Activated B cell treated with CpG ODN at 0.5 μM for 24 hours (primary cell): ENCODE measurements around the gene MOB3A. TPM values are rescaled to one million over a fixed set of nuclear protein-coding genes. Genes with fewer than 3 reads are reported as not detected.

ENCODE experiments used
- ATAC-seq: fragments of 200-7000 bp; cut with Tn5 transposase; one replicate; pipeline ENCODE4 v1.10.0; 2021; ENCODE audit warnings: low read depth, mild to moderate bottlenecking, moderate library complexity
- CTCF ChIA-PET: fragments of 350-600 bp; sonication (Branson Sonifier 250); formaldehyde crosslinking; loops from one replicate; lab custom pipeline; 2021; ENCODE audit warnings: antibody characterized with exemption; lab: Charles Lee
- POLR2A ChIA-PET: fragments of 350-600 bp; sonication (Branson Sonifier 250); formaldehyde crosslinking; loops from one replicate; lab custom pipeline; 2021; ENCODE audit warnings: antibody characterized with exemption; lab: Charles Lee
- DNase-seq: peaks from one replicate; pipeline ENCODE4 v3.0.0; 2022
- H3K27ac Mint-ChIP-seq: one replicate; pipeline ENCODE4 v1.8.0; 2020; ENCODE audit warnings: mixed read lengths
- H3K27me3 Mint-ChIP-seq: one replicate; pipeline ENCODE4 v1.8.0; 2021; ENCODE audit warnings: mixed read lengths
- H3K36me3 Mint-ChIP-seq: one replicate; pipeline ENCODE4 v1.8.0; 2021; ENCODE audit warnings: low read depth, mixed read lengths
- H3K4me1 Mint-ChIP-seq: one replicate; pipeline ENCODE4 v1.8.0; 2021; ENCODE audit warnings: mixed read lengths
- H3K4me3 Mint-ChIP-seq: one replicate; pipeline ENCODE4 v1.8.0; 2020; ENCODE audit warnings: mild to moderate bottlenecking, mixed read lengths
- H3K9me3 Mint-ChIP-seq: one replicate; pipeline ENCODE4 v1.8.0; 2020; ENCODE audit warnings: mixed read lengths
- intact Hi-C: fragments of 100-400 bp; cut with micrococcal nuclease; formaldehyde crosslinking; loops from one replicate; pipeline ENCODE4 v1.15.1; 2024
- total RNA-seq: library from RNA; stranded (reverse); gene quantifications from 2 replicates; pipeline ENCODE4 v1.2.3, GENCODE V29; 2022
- TF ChIP-seq, protein P1 (sequence below): fragments of 200-600 bp; IDR thresholded peaks from one replicate; pipeline ENCODE4 v1.8.0; 2022; ENCODE audit warnings: antibody characterized with exemption, mild to moderate bottlenecking

The MOB3A gene
- total RNA-seq, 1 donor from 2014 or later = 189 TPM

DNA sequence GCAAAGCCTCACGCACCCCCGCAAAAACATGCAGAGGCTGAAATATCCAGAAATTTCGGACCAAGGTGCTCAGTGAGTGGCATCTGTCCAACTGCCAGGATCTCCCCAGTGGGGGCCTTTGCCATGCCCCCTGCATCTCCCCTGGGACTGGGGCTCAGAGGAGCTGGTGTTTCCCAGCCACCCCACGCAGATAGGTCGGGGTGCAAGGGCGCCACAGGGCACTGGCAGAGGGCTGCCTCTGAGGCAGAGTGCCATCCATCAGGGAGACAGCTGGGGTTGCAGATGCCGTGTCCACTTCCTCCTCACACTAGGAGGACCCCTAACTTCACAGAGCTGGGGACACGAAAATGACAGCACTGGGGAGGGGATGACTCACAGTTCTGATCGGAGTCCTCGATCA, 26.9 kb upstream of the MOB3A start:
- no peak overlapping the region for H3K4me3 Mint-ChIP-seq
- H3K36me3 Mint-ChIP-seq = peaks cover 83% of the 10 kb centered on the region
- no peaks in the 10 kb centered on the region for H3K9me3 Mint-ChIP-seq
- H3K27ac Mint-ChIP-seq = no peak overlapping the region
- DNase-seq (no peak), ATAC-seq (no peak)
- TF ChIP-seq, protein P1, sequence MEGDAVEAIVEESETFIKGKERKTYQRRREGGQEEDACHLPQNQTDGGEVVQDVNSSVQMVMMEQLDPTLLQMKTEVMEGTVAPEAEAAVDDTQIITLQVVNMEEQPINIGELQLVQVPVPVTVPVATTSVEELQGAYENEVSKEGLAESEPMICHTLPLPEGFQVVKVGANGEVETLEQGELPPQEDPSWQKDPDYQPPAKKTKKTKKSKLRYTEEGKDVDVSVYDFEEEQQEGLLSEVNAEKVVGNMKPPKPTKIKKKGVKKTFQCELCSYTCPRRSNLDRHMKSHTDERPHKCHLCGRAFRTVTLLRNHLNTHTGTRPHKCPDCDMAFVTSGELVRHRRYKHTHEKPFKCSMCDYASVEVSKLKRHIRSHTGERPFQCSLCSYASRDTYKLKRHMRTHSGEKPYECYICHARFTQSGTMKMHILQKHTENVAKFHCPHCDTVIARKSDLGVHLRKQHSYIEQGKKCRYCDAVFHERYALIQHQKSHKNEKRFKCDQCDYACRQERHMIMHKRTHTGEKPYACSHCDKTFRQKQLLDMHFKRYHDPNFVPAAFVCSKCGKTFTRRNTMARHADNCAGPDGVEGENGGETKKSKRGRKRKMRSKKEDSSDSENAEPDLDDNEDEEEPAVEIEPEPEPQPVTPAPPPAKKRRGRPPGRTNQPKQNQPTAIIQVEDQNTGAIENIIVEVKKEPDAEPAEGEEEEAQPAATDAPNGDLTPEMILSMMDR = no peak
- H3K4me1 Mint-ChIP-seq = no peaks in the 10 kb centered on the region
- intact Hi-C loops = no loop called here
- ChIA-PET CTCF (no interaction called here), POLR2A (no interaction called here)
- H3K27me3 Mint-ChIP-seq = no peaks in the 10 kb centered on the region

DNA sequence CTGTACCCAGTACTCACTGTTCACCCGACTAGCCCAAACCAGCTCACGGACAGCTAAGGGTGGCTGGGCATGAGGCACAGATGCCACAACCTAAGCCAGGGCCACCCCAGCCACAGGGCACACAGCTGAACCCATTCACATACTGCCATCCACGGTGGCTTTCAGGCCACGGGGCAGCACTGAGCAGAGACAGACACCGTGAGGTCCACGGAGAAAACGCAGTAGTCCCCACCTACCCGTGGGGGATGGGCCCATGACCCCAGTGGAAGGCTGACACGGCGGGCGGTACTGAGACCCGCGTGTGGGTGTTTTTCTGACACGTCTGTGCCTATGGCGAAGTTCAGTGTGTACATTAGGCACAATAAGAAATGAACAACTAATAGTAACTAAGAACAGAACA, 26.1 kb upstream of the MOB3A start:
- H3K27ac Mint-ChIP-seq = no peak overlapping the region
- ChIA-PET POLR2A (no interaction called here), CTCF (no interaction called here)
- ATAC-seq (no peak), DNase-seq (no peak)
- H3K36me3 Mint-ChIP-seq = peaks cover 82% of the 10 kb centered on the region
- TF ChIP-seq, protein P1 = no peak
- H3K4me3 Mint-ChIP-seq = no peak overlapping the region
- intact Hi-C loops = no loop called here
- no peaks in the 10 kb centered on the region for H3K4me1 Mint-ChIP-seq
- H3K9me3 Mint-ChIP-seq = no peaks in the 10 kb centered on the region
- no peaks in the 10 kb centered on the region for H3K27me3 Mint-ChIP-seq

DNA sequence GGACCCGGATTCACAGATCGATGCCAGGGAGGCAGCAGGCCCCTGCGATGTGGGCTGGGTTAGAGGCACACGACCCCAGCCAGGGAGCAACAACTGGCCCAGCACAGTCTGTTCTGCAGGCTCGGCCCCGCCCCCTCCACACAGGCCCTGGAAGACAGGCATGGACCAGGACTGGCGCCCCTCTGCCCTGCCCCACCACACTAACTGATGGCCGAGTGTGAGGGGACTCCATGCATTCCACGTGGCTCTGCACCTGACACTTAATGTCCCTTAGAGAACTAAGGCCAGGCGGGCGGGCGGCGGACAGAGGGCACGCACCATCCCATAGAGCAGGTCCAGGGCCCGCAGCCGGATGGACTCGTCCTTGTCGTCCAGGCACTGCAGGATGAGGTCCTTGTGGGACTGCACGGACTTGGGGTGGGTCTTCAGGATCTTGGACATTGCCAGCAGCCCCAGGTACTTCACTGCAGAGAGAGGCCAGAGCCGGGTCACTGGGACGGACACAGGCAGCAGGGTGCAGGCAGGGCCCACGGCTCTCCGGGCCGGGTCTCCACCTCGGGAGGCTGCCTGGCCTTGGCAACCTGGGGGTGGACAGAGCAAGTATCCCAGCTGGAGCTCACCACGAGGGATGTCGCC, 25.4 kb upstream of the MOB3A start:
- ATAC-seq = no peak
- TF ChIP-seq, protein P1 = no peak
- no peaks in the 10 kb centered on the region for H3K27me3 Mint-ChIP-seq
- no peaks in the 10 kb centered on the region for H3K9me3 Mint-ChIP-seq
- ChIA-PET POLR2A (interaction anchor here (0.6 kb wide), 1 partner anchor 518 kb away, joined by 3 read pairs; no protein-coding TSS in a partner anchor), CTCF (no interaction called here)
- DNase-seq = no peak
- no peak overlapping the region for H3K4me3 Mint-ChIP-seq
- H3K4me1 Mint-ChIP-seq = no peaks in the 10 kb centered on the region
- intact Hi-C loops = no loop called here
- H3K36me3 Mint-ChIP-seq = peaks cover 79% of the 10 kb centered on the region
- H3K27ac Mint-ChIP-seq = no peak overlapping the region

DNA sequence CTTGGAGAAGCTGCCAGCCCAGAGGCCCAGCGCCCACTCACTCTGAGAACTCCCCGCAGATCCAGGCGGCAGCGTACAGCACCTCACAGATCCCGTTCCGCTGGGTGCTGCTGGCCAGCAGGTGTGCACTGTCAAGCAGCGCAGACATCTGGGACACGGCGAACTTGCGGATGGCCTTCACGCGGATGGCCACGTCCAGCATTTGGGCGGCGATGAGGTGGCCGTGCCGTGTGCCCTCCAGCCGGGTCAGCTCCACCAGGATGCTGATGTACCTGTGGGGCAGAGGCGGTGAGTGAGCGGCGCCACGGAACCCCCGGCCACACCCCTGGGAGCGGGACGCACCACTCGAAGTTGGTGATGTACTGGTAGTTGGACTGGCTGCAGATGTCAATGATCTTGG, 24.7 kb upstream of the MOB3A start:
- Mint-ChIP-seq H3K9me3 (no peaks in the 10 kb centered on the region), H3K27ac (no peak overlapping the region), H3K4me3 (no peak overlapping the region), H3K4me1 (no peaks in the 10 kb centered on the region), H3K36me3 (peaks cover 78% of the 10 kb centered on the region), H3K27me3 (no peaks in the 10 kb centered on the region)
- intact Hi-C loops = no loop called here
- ATAC-seq (no peak), DNase-seq (no peak)
- POLR2A ChIA-PET = no interaction called here
- CTCF ChIA-PET = no interaction called here
- TF ChIP-seq, protein P1 = no peak

DNA sequence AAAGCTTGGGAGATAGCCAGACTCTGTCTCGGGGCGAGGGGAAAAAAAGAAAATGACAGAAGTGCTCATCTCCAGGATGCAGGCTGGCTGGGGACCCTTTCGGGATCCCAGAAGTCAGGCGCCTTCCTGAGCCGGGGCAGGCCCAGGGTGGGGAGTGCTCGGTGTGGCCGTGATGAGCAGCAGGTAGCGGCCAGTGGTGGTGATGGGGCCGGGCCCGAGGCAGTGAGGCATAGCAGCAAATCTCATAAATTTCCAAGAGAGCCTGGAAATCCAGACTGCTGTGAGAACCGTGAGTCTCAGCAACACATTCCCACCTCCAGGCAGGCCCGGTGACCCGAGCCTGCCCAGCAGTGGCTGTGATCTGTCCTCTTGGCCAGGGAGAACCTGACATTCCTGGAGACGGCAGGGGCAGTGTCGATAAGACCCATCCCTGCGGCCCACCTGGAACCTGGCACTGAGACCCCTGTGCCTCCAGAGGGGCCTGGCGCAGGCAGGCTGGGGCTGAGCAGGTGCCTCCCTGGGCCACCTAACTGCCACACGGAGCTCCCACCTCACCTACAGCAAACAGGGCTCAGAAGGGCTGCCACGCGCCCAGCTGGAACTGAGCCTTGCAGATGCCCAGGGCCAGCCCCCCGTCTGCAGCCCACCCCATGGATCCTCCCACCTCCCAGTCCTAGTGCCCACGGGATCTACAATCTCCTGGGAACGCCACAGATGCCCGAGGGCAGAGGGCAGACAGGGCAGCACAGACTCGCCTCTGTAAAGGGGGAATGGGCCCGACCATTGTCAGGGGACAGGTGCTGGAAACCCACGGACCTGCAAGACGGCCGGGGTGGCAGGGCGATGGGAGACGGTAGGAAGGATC, 24.0 kb upstream of the MOB3A start:
- ChIA-PET POLR2A (interaction anchor here (0.6 kb wide), 1 partner anchor 85 kb away, joined by 3 read pairs; no protein-coding TSS in a partner anchor), CTCF (no interaction called here)
- no peak overlapping the region for H3K27ac Mint-ChIP-seq
- ATAC-seq (no peak), DNase-seq (no peak)
- H3K4me1 Mint-ChIP-seq = no peaks in the 10 kb centered on the region
- H3K27me3 Mint-ChIP-seq = no peaks in the 10 kb centered on the region
- intact Hi-C loops = no loop called here
- H3K36me3 Mint-ChIP-seq = peaks cover 79% of the 10 kb centered on the region
- TF ChIP-seq, protein P1 = no peak
- H3K4me3 Mint-ChIP-seq = no peak overlapping the region
- H3K9me3 Mint-ChIP-seq = no peaks in the 10 kb centered on the region
